Chondrocyte (in vitro differentiated cells): ENCODE results near the gene ARHGAP19. TPM values are rescaled to one million over a fixed set of nuclear protein-coding genes. Genes with fewer than 3 reads are reported as not detected.

Source experiments
- DNase-seq: peaks from one replicate; pipeline ENCODE4 v3.0.0; 2021; ENCODE audit warnings: mixed read lengths, low spot score
- H3K27ac Mint-ChIP-seq: one replicate; pipeline ENCODE4 v1.8.0; 2021; ENCODE audit warnings: mild to moderate bottlenecking, moderate library complexity, mixed read lengths; ENCODE audit not compliant: unreplicated experiment
- H3K27me3 Mint-ChIP-seq: 2 replicates; pipeline ENCODE4 v1.8.0; 2021; ENCODE audit warnings: low read depth, mixed read lengths
- H3K36me3 Mint-ChIP-seq: 2 replicates; pipeline ENCODE4 v1.8.0; 2021; ENCODE audit warnings: low read depth, mixed read lengths
- H3K4me1 Mint-ChIP-seq: 2 replicates; pipeline ENCODE4 v1.8.0; 2021; ENCODE audit warnings: low read depth, mild to moderate bottlenecking, mixed read lengths
- H3K4me3 Mint-ChIP-seq: one replicate; pipeline ENCODE4 v1.8.0; 2021; ENCODE audit warnings: mild to moderate bottlenecking, moderate library complexity, mixed read lengths; ENCODE audit not compliant: unreplicated experiment
- H3K9me3 Mint-ChIP-seq: 2 replicates; pipeline ENCODE4 v1.8.0; 2021; ENCODE audit warnings: low read depth, mixed read lengths
- total RNA-seq: library from RNA; stranded (reverse); gene quantifications from 3 replicates; pipeline ENCODE4 v1.2.1, GENCODE V29; 2021
- TF ChIP-seq, protein P1 (sequence below): fragments of 200-600 bp; sonication (generic); IDR thresholded peaks from 2 replicates; pipeline ENCODE4 v1.5.0; 2021; ENCODE audit warnings: antibody characterized with exemption, mild to moderate bottlenecking, moderate library complexity

The ARHGAP19 gene
- total RNA-seq, 1 donor from 2014 or later = 2.6 TPM

DNA sequence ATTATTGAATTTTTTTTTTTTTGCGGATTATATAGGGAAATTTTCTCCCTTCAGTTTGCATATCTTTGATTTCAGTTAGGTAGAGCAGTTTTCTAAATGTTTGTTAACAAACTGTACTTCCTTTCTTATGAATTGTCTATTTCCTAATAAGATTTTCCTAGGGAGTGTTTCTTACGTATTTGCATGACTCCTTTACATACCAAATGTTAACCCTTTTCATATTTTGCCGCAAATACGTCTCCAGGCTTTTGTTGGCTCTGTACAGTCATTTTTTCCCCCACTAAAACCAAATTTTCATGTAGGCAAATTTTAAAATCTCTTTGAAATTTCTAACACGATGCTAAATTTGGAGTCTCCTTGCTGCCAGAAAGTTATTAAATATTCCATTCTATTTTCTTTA, 44.0 kb upstream of the ARHGAP19 start:
- H3K4me1 Mint-ChIP-seq = peaks cover 34% of the 10 kb centered on the region
- H3K9me3 Mint-ChIP-seq = no peaks in the 10 kb centered on the region
- DNase-seq = no peak
- H3K36me3 Mint-ChIP-seq = no peaks in the 10 kb centered on the region
- H3K27ac Mint-ChIP-seq = no peak overlapping the region
- peaks cover 21% of the 10 kb centered on the region for H3K27me3 Mint-ChIP-seq
- no peak overlapping the region for H3K4me3 Mint-ChIP-seq
- TF ChIP-seq, protein P1, sequence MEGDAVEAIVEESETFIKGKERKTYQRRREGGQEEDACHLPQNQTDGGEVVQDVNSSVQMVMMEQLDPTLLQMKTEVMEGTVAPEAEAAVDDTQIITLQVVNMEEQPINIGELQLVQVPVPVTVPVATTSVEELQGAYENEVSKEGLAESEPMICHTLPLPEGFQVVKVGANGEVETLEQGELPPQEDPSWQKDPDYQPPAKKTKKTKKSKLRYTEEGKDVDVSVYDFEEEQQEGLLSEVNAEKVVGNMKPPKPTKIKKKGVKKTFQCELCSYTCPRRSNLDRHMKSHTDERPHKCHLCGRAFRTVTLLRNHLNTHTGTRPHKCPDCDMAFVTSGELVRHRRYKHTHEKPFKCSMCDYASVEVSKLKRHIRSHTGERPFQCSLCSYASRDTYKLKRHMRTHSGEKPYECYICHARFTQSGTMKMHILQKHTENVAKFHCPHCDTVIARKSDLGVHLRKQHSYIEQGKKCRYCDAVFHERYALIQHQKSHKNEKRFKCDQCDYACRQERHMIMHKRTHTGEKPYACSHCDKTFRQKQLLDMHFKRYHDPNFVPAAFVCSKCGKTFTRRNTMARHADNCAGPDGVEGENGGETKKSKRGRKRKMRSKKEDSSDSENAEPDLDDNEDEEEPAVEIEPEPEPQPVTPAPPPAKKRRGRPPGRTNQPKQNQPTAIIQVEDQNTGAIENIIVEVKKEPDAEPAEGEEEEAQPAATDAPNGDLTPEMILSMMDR = no peak

DNA sequence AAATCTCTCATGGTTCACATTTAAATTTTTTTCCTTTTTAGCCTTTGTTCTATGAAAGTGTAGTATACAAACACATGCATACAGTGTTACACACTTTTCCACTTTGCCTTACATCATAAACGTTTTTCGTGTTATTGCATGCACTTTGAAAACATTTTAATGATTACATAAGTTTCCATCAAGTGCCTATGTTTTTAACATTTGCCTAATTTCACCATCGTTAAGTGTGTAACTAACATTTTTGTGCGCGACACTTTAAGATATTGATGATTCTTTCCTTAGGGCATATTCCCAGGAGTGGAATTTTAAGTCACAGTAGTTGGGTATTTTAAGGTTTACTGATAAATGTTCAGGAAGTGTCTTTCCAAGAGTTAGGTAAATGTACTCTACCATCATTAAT, 43.6 kb upstream of the ARHGAP19 start:
- Mint-ChIP-seq H3K4me1 (peaks cover 38% of the 10 kb centered on the region), H3K27ac (no peak overlapping the region)

DNA sequence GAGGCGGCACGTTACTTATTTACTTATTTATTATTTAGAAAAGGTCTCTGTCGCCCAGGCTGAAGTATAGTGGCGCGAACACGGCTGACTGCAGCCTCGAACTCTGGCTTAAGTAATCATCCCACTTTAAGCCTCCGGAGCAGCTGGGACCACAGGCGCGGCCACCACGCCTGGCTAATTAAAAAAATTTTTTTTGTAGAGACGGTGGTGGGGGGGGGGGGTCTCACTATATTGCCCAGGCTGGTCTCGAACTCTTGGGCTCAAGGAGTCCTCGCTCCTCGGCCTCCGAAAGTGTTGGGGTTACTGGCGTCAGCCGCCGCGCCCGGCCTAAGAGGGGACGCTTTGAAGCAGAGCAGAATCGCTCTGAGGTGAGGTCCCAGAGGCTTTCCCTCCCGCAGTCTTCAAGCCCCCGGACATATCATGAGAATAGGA, 42.8 kb upstream of the ARHGAP19 start:
- Mint-ChIP-seq H3K4me1 (peaks cover 38% of the 10 kb centered on the region), H3K9me3 (no peaks in the 10 kb centered on the region), H3K36me3 (no peaks in the 10 kb centered on the region), H3K27ac (no peak overlapping the region), H3K4me3 (peak overlapping the region; percentile 73), H3K27me3 (peaks cover 21% of the 10 kb centered on the region)
- no peak for DNase-seq
- TF ChIP-seq, protein P1 = no peak

More for the DNA sequence above, 43.6 kb upstream of the ARHGAP19 start:
- Mint-ChIP-seq H3K4me3 (no peak overlapping the region), H3K9me3 (no peaks in the 10 kb centered on the region), H3K36me3 (no peaks in the 10 kb centered on the region), H3K27me3 (peaks cover 21% of the 10 kb centered on the region)
- no peak for DNase-seq
- TF ChIP-seq, protein P1 = no peak

- H3K36me3 Mint-ChIP-seq = no peaks in the 10 kb centered on the region
Measured at GRCh38 chr10:97334370-97335175, 42.1 kb upstream of the ARHGAP19 start, which contains the start of gene FRAT2. Gene FRAT2 (minus strand): TSS chr10:97334729. CDS start chr10:97334572, 157 bp downstream.

More at GRCh38 chr10:97334370-97335175, 42.1 kb upstream of the ARHGAP19 start, which contains the start of gene FRAT2:
- Mint-ChIP-seq H3K4me3 (peak within 1 kb of the TSS; percentile 77), H3K9me3 (no peaks in the 10 kb centered on the region), H3K4me1 (peaks cover 38% of the 10 kb centered on the region), H3K27me3 (peaks cover 21% of the 10 kb centered on the region), H3K27ac (peak within 1 kb of the TSS; percentile 86)
- TF ChIP-seq, protein P1 = no peak
- DNase-seq = peak; percentile 95
